SK-N-MC (cell line): ENCODE data around the gene NOXA1.

Experiments used
- EZH2 ChIP-seq: fragments of 200-600 bp; sonication (generic); IDR thresholded peaks from one replicate; pipeline ENCODE4 v1.6.1; 2017; ENCODE audit warnings: antibody characterized with exemption
- FOXP2 ChIP-seq: optimal IDR thresholded peaks from 2 replicates; pipeline ENCODE3; 2011; ENCODE audit warnings: mild to moderate bottlenecking, moderate library complexity; ENCODE audit not compliant: insufficient read depth; ENCODE audit errors: extremely low read length, control extremely low read depth
- POLR2AphosphoS5 ChIP-seq: IDR thresholded peaks from 2 replicates; pipeline ENCODE4 v1.6.1; 2012; ENCODE audit warnings: mild to moderate bottlenecking, low read depth, low read length, borderline replicate concordance

DNA sequence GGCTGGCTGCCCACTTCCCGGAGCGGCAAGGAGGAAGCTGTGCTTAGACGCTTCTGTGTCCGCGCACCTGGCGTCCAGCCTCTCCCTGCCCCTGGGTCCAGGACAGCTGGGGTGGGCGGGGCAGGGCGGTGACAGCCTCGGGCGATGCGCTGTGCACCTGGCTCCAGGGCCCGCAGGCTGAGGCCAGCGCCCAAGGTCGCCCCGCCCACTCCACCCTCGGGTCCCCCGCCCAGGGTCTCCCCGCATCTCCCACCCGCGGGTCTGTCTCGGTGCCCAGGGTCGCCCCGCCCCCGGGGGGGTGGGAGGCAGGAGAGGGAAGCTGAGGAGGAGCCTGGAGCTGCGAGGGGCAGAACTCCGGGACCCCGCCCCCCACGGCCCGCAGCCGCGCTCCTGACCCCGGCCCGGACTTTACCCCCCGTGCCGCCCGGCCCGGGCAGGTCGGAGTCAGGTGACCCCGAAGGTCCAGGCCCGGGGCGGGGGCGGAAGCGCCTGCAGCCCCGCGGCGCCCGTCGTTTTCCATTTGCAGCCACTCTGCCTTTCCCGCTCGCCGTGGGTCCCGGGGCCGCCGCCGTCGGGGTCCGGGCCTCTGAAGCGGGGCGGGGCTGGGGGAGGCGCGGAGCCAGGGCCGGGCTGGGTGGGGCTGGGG, 18.2 kb downstream of the NOXA1 start, which contains the start of gene ENTPD8:
- TF ChIP-seq POLR2AphosphoS5: no peak
- no peak for TF ChIP-seq EZH2
- TF ChIP-seq FOXP2: no peak
